HepG2 (cell line): ENCODE results near the gene TSGA10. TPM values are rescaled to one million over a fixed set of nuclear protein-coding genes. Genes with fewer than 3 reads are reported as not detected.

Experiments used
- ARID4A ChIP-seq: sonication (generic); formaldehyde crosslinking; IDR thresholded peaks from 2 replicates; pipeline ENCODE4 v1.5.0; 2020; ENCODE audit warnings: mild to moderate bottlenecking, missing genetic modification reagents, borderline replicate concordance
- CAMTA2 ChIP-seq: sonication (generic); formaldehyde crosslinking; IDR thresholded peaks from 2 replicates; pipeline ENCODE4 v1.4.0; 2020; ENCODE audit warnings: mild to moderate bottlenecking, missing genetic modification reagents, borderline replicate concordance
- CEBPG ChIP-seq: IDR thresholded peaks from 2 replicates; pipeline ENCODE4 v1.6.1; 2016
- CENPX ChIP-seq: sonication (generic); formaldehyde crosslinking; IDR thresholded peaks from 2 replicates; pipeline ENCODE4 v1.9.0; 2021; ENCODE audit warnings: mild to moderate bottlenecking, missing genetic modification reagents, moderate library complexity
- HMGA1 ChIP-seq: sonication (generic); formaldehyde crosslinking; conservative IDR thresholded peaks from 2 replicates; pipeline ENCODE4 v1.4.0; 2020; ENCODE audit warnings: missing genetic modification reagents
- KMT2B ChIP-seq: IDR thresholded peaks from 2 replicates; pipeline ENCODE4 v1.6.1; 2016; ENCODE audit warnings: missing genetic modification reagents, missing compliant biosample characterization
- PCBP1 ChIP-seq: fragments of 200-400 bp; formaldehyde crosslinking; IDR thresholded peaks from 2 replicates; pipeline ENCODE4 v1.6.1; 2017; ENCODE audit warnings: mild to moderate bottlenecking, low read depth, low read length, borderline replicate concordance
- PRDM15 ChIP-seq: sonication (generic); formaldehyde crosslinking; IDR thresholded peaks from 2 replicates; pipeline ENCODE4 v1.4.0; 2020; ENCODE audit warnings: missing genetic modification reagents
- RARA ChIP-seq: IDR thresholded peaks from 2 replicates; pipeline ENCODE4 v1.6.1; 2016; ENCODE audit warnings: missing genetic modification reagents, missing compliant biosample characterization
- SIX4 ChIP-seq: sonication (generic); formaldehyde crosslinking; IDR thresholded peaks from 2 replicates; pipeline ENCODE4 v1.4.0; 2020; ENCODE audit warnings: missing genetic modification reagents
- SNRNP70 ChIP-seq: fragments of 200-400 bp; formaldehyde crosslinking; IDR thresholded peaks from 2 replicates; pipeline ENCODE4 v1.6.1; 2017; ENCODE audit warnings: mild to moderate bottlenecking, low read depth, low read length, moderate library complexity
- TFDP1 ChIP-seq: IDR thresholded peaks from 2 replicates; pipeline ENCODE4 v1.6.1; 2016; ENCODE audit warnings: missing compliant biosample characterization, missing genetic modification reagents, borderline replicate concordance
- ZFP62 ChIP-seq: sonication (generic); formaldehyde crosslinking; IDR thresholded peaks from 2 replicates; pipeline ENCODE4 v1.4.0; 2020; ENCODE audit warnings: missing genetic modification reagents
- ZNF350 ChIP-seq: sonication (generic); formaldehyde crosslinking; IDR thresholded peaks from 2 replicates; pipeline ENCODE4 v1.4.0; 2020; ENCODE audit warnings: mild to moderate bottlenecking, low read depth, missing genetic modification reagents, borderline replicate concordance
- ZNF576 ChIP-seq: sonication (generic); formaldehyde crosslinking; IDR thresholded peaks from 2 replicates; pipeline ENCODE4 v1.4.0; 2020; ENCODE audit warnings: mild to moderate bottlenecking, missing genetic modification reagents
- ZNF740 ChIP-seq: sonication (generic); formaldehyde crosslinking; IDR thresholded peaks from 2 replicates; pipeline ENCODE4 v1.4.0; 2020; ENCODE audit warnings: missing genetic modification reagents
- ZNF773 ChIP-seq: sonication (generic); formaldehyde crosslinking; IDR thresholded peaks from 2 replicates; pipeline ENCODE4 v1.4.0; 2020; ENCODE audit warnings: missing genetic modification reagents, borderline replicate concordance
- ZNF780A ChIP-seq: sonication (generic); formaldehyde crosslinking; IDR thresholded peaks from 2 replicates; pipeline ENCODE4 v1.8.0; 2022; ENCODE audit warnings: mild to moderate bottlenecking, missing genetic modification reagents, moderate library complexity
- ZNF878 ChIP-seq: sonication (generic); formaldehyde crosslinking; IDR thresholded peaks from 2 replicates; pipeline ENCODE4 v1.8.1; 2023; ENCODE audit warnings: mild to moderate bottlenecking, missing genetic modification reagents, moderate library complexity
- polyA plus RNA-seq, 8 experiments: library from polyadenylated mRNA; depleted of rRNA in 3 of 8; stranded (reverse) in 7 of 8; unstranded in 1 of 8; fragments of >200 nt; fragmentation: Illumina TruSeq in 4 of 8; extraction: Trizol in 4 of 8; gene quantifications; 2 replicates each; pipeline versions ENCODE4 v1.2.1 to v1.2.3, GENCODE V29; 2011 to 2016; ENCODE audit warnings: low read depth in 4 of 8, missing spikeins in 1 of 8, mixed read lengths in 1 of 8; ENCODE audit not compliant: insufficient read depth in 1 of 8
- total RNA-seq, 5 experiments: library from RNA; depleted of rRNA; stranded (reverse); fragments of >200 nt; fragmentation: Illumina TruSeq; extraction: Trizol; gene quantifications; 2 replicates each; pipeline ENCODE4 v1.2.3, GENCODE V29; 2016; ENCODE audit warnings: low read depth in 1 of 5

Gene TSGA10
- total and polyA plus RNA-seq, 2 of the 13 experiments (the other 11 are each of a cell fraction or from before 2014, with no cell fraction given) = 4.7 to 13.1 TPM

GRCh38 chr2:99154643-99155536 lies at the start of gene TSGA10, which contains the start of gene LIPT1 (continued):
- TF ChIP-seq ARID4A (CRISPR knock-in tag) (peak; percentile 98), ZNF740 (CRISPR knock-in tag) (0 out of 2 replicates have a peak, but pooled peaks have one; percentile 19), KMT2B (peak; percentile 100), SIX4 (CRISPR knock-in tag) (peak; percentile 82), ZNF773 (CRISPR knock-in tag) (peak; percentile 61; the same call in 1 of the 2 replicates), PRDM15 (CRISPR knock-in tag) (peak; percentile 33; the same call in 1 of the 2 replicates), HMGA1 (CRISPR knock-in tag) (no peak), TFDP1 (CRISPR knock-in tag) (peak; percentile 93; the same call in 1 of the 2 replicates), ZFP62 (CRISPR knock-in tag) (no peak; the same call in 1 of the 2 replicates), ZNF878 (CRISPR knock-in tag) (peak; percentile 93), ZNF576 (no peak), CAMTA2 (CRISPR knock-in tag) (no peak; the same call in 1 of the 2 replicates), ZNF780A (CRISPR knock-in tag) (peak; percentile 78; the same call in 1 of the 2 replicates), SNRNP70 (no peak), RARA (CRISPR knock-in tag) (peak; percentile 69), CEBPG (CRISPR knock-in tag) (0 out of 2 replicates have a peak, but pooled peaks have one; percentile 60), PCBP1 (no peak), CENPX (CRISPR knock-in tag) (no peak), ZNF350 (peak; percentile 99)
